Nephron (organoid): ENCODE measurements around the gene TMEM200A.

Source experiments
- H3K27ac Mint-ChIP-seq, 3 experiments: 2 replicates each; pipeline ENCODE4 v1.8.0; 2020; ENCODE audit warnings: mixed read lengths in 3 of 3, mild to moderate bottlenecking in 2 of 3, moderate library complexity in 1 of 3
- H3K27me3 Mint-ChIP-seq: 2 replicates; pipeline ENCODE4 v1.8.0; 2021; ENCODE audit warnings: low read depth, mild to moderate bottlenecking, moderate library complexity, mixed read lengths
- H3K36me3 Mint-ChIP-seq: 2 replicates; pipeline ENCODE4 v1.8.0; 2020; ENCODE audit warnings: low read depth, mixed read lengths
- H3K4me1 Mint-ChIP-seq: 2 replicates; pipeline ENCODE4 v1.8.0; 2020; ENCODE audit warnings: mixed read lengths
- H3K4me3 Mint-ChIP-seq, 3 experiments: 2 replicates each; pipeline ENCODE4 v1.8.0; 2020; ENCODE audit warnings: mild to moderate bottlenecking in 3 of 3, mixed read lengths in 3 of 3, moderate library complexity in 2 of 3
- H3K9me3 Mint-ChIP-seq: 2 replicates; pipeline ENCODE4 v1.8.0; 2020; ENCODE audit warnings: mixed read lengths
- TF ChIP-seq, protein P1 (sequence below), 3 experiments: fragments of 200-600 bp; sonication (generic); IDR thresholded peaks; one replicate each; pipeline ENCODE4 v1.5.0; 2021; ENCODE audit warnings: antibody characterized with exemption in 3 of 3; ENCODE audit not compliant: unreplicated experiment in 3 of 3

Gene TMEM200A

DNA sequence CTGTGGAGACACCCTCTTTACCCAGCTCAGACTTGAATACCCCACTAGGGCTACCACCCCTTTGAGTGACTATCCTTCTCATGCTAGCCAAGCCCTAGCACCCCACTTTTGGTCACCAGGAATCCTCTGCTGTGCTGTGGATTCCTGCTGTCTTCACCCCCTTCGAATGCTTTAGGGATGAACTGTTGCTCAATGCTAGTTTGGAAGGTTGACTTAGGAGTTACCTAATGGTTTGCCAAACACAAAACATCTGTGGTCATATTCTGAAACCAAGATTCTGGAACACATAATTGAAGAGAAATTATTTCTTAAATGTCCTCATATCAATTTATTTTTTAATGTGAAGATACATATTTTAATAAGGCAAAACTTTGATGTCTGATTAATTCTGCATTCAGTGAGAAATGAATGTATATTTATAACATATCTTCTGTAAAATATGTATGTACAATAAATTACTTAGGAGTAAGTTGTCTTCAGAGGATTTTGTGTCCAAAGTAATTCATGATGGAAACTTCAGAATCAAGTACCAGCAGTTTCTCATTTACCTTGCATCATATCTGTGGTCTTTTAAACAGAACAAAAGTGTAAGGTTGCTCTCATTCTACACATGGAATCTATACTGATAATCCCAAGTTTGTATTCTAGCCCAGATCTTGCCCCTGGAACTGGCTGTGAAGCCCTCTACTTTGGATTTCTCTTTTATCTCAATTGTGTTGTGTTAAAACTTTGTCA lies 46.9 kb downstream of the TMEM200A start:
- no peak overlapping the region for H3K27ac Mint-ChIP-seq
- H3K36me3 Mint-ChIP-seq, result peaks cover 12% of the 10 kb centered on the region
- TF ChIP-seq, protein P1, sequence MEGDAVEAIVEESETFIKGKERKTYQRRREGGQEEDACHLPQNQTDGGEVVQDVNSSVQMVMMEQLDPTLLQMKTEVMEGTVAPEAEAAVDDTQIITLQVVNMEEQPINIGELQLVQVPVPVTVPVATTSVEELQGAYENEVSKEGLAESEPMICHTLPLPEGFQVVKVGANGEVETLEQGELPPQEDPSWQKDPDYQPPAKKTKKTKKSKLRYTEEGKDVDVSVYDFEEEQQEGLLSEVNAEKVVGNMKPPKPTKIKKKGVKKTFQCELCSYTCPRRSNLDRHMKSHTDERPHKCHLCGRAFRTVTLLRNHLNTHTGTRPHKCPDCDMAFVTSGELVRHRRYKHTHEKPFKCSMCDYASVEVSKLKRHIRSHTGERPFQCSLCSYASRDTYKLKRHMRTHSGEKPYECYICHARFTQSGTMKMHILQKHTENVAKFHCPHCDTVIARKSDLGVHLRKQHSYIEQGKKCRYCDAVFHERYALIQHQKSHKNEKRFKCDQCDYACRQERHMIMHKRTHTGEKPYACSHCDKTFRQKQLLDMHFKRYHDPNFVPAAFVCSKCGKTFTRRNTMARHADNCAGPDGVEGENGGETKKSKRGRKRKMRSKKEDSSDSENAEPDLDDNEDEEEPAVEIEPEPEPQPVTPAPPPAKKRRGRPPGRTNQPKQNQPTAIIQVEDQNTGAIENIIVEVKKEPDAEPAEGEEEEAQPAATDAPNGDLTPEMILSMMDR (IDR thresholded peaks at IDR 0.05; ENCODE audit: unreplicated experiment in 3 of 3), result no peak
- H3K4me3 Mint-ChIP-seq, result no peak overlapping the region
- peaks cover 3% of the 10 kb centered on the region for H3K27me3 Mint-ChIP-seq
- peaks cover 15% of the 10 kb centered on the region for H3K9me3 Mint-ChIP-seq
- H3K4me1 Mint-ChIP-seq, result no peaks in the 10 kb centered on the region

- H3K4me1 Mint-ChIP-seq, result peaks cover 15% of the 10 kb centered on the region
- H3K4me3 Mint-ChIP-seq, result no peak overlapping the region
- peaks cover 10% of the 10 kb centered on the region for H3K9me3 Mint-ChIP-seq
- peaks cover 7% of the 10 kb centered on the region for H3K36me3 Mint-ChIP-seq
- TF ChIP-seq, protein P1 (IDR thresholded peaks at IDR 0.05; ENCODE audit: unreplicated experiment in 3 of 3), result no peak
- no peak overlapping the region for H3K27ac Mint-ChIP-seq
- peaks cover 6% of the 10 kb centered on the region for H3K27me3 Mint-ChIP-seq
Observed at GRCh38 chr6:130417951-130418350, 52.1 kb downstream of the TMEM200A start.

- Mint-ChIP-seq H3K4me3 (no peak overlapping the region), H3K4me1 (peaks cover 37% of the 10 kb centered on the region), H3K27ac (peak overlapping the region in 1 of 3 experiments; percentile 31), H3K9me3 (peaks cover 3% of the 10 kb centered on the region), H3K27me3 (peaks cover 3% of the 10 kb centered on the region), H3K36me3 (no peaks in the 10 kb centered on the region)
- TF ChIP-seq, protein P1 (IDR thresholded peaks at IDR 0.05; ENCODE audit: unreplicated experiment in 3 of 3), result no peak
Observed at GRCh38 chr6:130420911-130421310, 55.1 kb downstream of the TMEM200A start.

DNA sequence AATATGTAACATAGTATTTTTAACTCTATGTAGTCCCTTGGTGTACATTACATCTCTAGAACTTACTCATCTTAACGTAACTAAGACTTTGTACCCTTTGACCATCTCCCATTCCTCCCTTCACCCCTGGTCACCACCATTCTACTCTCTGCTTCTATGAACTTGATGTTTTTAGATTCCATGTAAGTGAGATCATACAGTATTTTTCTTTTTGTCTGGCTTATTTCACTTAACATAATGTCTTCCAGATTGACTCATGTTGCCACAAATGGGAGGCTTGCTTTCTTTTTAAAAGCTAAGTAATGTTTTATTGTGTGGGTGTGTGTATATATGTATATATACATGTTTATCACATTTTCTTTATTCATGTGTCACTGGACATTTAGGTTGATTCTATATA lies 55.8 kb downstream of the TMEM200A start:
- peak overlapping the region in 1 of 3 experiments; percentile 20 for H3K27ac Mint-ChIP-seq
- peaks cover 3% of the 10 kb centered on the region for H3K27me3 Mint-ChIP-seq
- peaks cover 3% of the 10 kb centered on the region for H3K9me3 Mint-ChIP-seq
- H3K4me1 Mint-ChIP-seq, result peaks cover 37% of the 10 kb centered on the region
- TF ChIP-seq, protein P1 (IDR thresholded peaks at IDR 0.05; ENCODE audit: unreplicated experiment in 3 of 3), result no peak
- no peaks in the 10 kb centered on the region for H3K36me3 Mint-ChIP-seq
- peak overlapping the region in 2 of 3 experiments; percentile 11 to 45 for H3K4me3 Mint-ChIP-seq

- Mint-ChIP-seq H3K9me3 (peaks cover 3% of the 10 kb centered on the region), H3K4me1 (peaks cover 42% of the 10 kb centered on the region), H3K27ac (peak overlapping the region; percentile 59 to 73 (median 73)), H3K36me3 (no peaks in the 10 kb centered on the region), H3K27me3 (peaks cover 3% of the 10 kb centered on the region), H3K4me3 (peak overlapping the region in 1 of 3 experiments; percentile 32)
- TF ChIP-seq, protein P1 (IDR thresholded peaks at IDR 0.05; ENCODE audit: unreplicated experiment in 3 of 3), result no peak
Observed at GRCh38 chr6:130423044-130423443, 57.2 kb downstream of the TMEM200A start.

DNA sequence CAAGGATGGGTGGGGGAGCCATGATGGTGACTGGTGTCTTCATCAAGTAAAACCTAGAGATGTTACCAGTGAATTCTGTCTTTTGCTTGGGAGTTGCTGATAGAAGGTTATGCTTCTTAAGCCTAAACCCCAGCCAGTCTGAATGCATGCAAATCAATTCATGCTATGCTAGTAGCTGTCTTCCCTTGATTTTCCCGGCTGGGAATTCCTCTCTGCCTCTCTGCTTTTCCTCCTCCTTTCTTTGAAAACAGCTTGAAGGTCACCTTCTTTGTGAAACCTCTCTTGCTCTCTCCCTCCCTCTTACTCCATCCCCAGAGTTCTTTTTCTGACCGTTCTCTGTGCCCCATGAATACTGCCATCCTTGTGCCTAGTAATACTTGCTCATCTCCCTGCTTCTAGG lies 58.9 kb downstream of the TMEM200A start:
- TF ChIP-seq, protein P1 (IDR thresholded peaks at IDR 0.05; ENCODE audit: unreplicated experiment in 3 of 3), result no peak
- H3K27me3 Mint-ChIP-seq, result no peaks in the 10 kb centered on the region
- H3K36me3 Mint-ChIP-seq, result no peaks in the 10 kb centered on the region
- peaks cover 3% of the 10 kb centered on the region for H3K9me3 Mint-ChIP-seq
- peak overlapping the region; percentile 30 to 66 (median 32) for H3K27ac Mint-ChIP-seq
- peak overlapping the region in 1 of 3 experiments; percentile 31 for H3K4me3 Mint-ChIP-seq
- H3K4me1 Mint-ChIP-seq, result peaks cover 42% of the 10 kb centered on the region
